NCI-H2227 (cell line): Measurements from ENCODE around the gene SLIT1.

Experiments
- DNase-seq: peaks from one replicate; lab custom pipeline; 2025; ENCODE audit not compliant: unreplicated experiment; lab: John Stamatoyannopoulos, UW

The SLIT1 gene

GRCh38 chr10:97028832-97029178 is 157.0 kb downstream of the SLIT1 start:
- DNase-seq, result no peak

- DNase-seq, result no peak
Observed at GRCh38 chr10:97028126-97028831, 157.5 kb downstream of the SLIT1 start.

- DNase-seq, result peak; percentile 18
Observed at GRCh38 chr10:97025613-97026242, 160.0 kb downstream of the SLIT1 start.

- DNase-seq, result no peak
Observed at GRCh38 chr10:97024168-97025073, 161.3 kb downstream of the SLIT1 start.

GRCh38 chr10:97023401-97024167 is 162.2 kb downstream of the SLIT1 start:
- DNase-seq, result no peak

GRCh38 chr10:97022616-97023015 is 163.1 kb downstream of the SLIT1 start:
- no peak for DNase-seq

- DNase-seq, result peak; percentile 10
Observed at GRCh38 chr10:97020452-97021400, 165.0 kb downstream of the SLIT1 start.

- DNase-seq, result no peak
Observed at GRCh38 chr10:97019213-97019844, 166.4 kb downstream of the SLIT1 start.

- no peak for DNase-seq
Observed at GRCh38 chr10:97018251-97019212, 167.2 kb downstream of the SLIT1 start.

GRCh38 chr10:97017474-97017903 is 168.3 kb downstream of the SLIT1 start:
- DNase-seq, result peak; percentile 13

GRCh38 chr10:97016728-97017473 is 168.9 kb downstream of the SLIT1 start:
- peak; percentile 13 for DNase-seq

GRCh38 chr10:97015240-97015639 is 170.5 kb downstream of the SLIT1 start:
- DNase-seq, result no peak

- no peak for DNase-seq
Observed at GRCh38 chr10:97013983-97014382, 171.8 kb downstream of the SLIT1 start.

GRCh38 chr10:97013568-97013967 is 172.2 kb downstream of the SLIT1 start:
- no peak for DNase-seq

- no peak for DNase-seq
Observed at GRCh38 chr10:97012470-97012869, 173.3 kb downstream of the SLIT1 start.

GRCh38 chr10:97011397-97011796 is 174.4 kb downstream of the SLIT1 start:
- no peak for DNase-seq

- DNase-seq, result no peak
Observed at GRCh38 chr10:97010695-97011206, 175.0 kb downstream of the SLIT1 start.
